ENCODE data around the gene MRPL53. TPM values are rescaled to one million over a fixed set of nuclear protein-coding genes. Genes with fewer than 3 reads are reported as not detected.
A peak's percentile ranks its signal among the peaks of the same experiment; 100 is the strongest.
"Not testable (repeated sequence)": the region's sequence is repeated elsewhere in the genome, so short reads cannot be mapped to it uniquely, and the experiment has no call there.

Gene MRPL53
- total RNA-seq, 1 donor from 2014 or later = 61.5 TPM

DNA sequence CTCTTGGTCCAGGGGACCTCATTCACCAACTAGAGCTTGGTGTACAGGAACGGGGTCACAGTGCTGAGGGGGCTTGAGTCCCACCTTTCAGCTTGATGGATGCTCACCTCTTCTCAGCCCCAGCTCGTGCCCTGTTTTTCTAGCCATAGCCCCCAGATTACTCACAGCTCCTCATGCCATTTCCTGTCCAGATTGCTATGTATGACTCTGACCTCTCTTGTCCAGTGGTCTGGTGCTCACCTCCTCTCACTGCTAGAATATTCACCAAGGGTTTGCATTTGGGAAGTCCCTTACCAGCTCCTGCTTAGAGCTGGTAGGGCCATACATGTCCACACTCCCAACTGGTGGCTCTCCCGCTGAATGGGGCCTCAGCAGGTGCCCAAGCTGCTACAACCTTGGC is 21.1 kb upstream of the MRPL53 start:
- Mint-ChIP-seq H3K27me3 (ENCODE audit: unreplicated experiment) (peaks cover 16% of the 10 kb centered on the region), H3K9me3 (ENCODE audit: unreplicated experiment) (no peaks in the 10 kb centered on the region), H3K4me1 (ENCODE audit: unreplicated experiment) (peaks cover 13% of the 10 kb centered on the region), H3K36me3 (ENCODE audit: unreplicated experiment) (peaks cover 38% of the 10 kb centered on the region), H3K4me3 (ENCODE audit: unreplicated experiment) (no peak overlapping the region), H3K27ac (ENCODE audit: unreplicated experiment) (no peak overlapping the region)
- no peak for DNase-seq (ENCODE audit: extremely low spot score, unreplicated experiment)
- TF ChIP-seq, protein P1, sequence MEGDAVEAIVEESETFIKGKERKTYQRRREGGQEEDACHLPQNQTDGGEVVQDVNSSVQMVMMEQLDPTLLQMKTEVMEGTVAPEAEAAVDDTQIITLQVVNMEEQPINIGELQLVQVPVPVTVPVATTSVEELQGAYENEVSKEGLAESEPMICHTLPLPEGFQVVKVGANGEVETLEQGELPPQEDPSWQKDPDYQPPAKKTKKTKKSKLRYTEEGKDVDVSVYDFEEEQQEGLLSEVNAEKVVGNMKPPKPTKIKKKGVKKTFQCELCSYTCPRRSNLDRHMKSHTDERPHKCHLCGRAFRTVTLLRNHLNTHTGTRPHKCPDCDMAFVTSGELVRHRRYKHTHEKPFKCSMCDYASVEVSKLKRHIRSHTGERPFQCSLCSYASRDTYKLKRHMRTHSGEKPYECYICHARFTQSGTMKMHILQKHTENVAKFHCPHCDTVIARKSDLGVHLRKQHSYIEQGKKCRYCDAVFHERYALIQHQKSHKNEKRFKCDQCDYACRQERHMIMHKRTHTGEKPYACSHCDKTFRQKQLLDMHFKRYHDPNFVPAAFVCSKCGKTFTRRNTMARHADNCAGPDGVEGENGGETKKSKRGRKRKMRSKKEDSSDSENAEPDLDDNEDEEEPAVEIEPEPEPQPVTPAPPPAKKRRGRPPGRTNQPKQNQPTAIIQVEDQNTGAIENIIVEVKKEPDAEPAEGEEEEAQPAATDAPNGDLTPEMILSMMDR (IDR thresholded peaks at IDR 0.05) = no peak

DNA sequence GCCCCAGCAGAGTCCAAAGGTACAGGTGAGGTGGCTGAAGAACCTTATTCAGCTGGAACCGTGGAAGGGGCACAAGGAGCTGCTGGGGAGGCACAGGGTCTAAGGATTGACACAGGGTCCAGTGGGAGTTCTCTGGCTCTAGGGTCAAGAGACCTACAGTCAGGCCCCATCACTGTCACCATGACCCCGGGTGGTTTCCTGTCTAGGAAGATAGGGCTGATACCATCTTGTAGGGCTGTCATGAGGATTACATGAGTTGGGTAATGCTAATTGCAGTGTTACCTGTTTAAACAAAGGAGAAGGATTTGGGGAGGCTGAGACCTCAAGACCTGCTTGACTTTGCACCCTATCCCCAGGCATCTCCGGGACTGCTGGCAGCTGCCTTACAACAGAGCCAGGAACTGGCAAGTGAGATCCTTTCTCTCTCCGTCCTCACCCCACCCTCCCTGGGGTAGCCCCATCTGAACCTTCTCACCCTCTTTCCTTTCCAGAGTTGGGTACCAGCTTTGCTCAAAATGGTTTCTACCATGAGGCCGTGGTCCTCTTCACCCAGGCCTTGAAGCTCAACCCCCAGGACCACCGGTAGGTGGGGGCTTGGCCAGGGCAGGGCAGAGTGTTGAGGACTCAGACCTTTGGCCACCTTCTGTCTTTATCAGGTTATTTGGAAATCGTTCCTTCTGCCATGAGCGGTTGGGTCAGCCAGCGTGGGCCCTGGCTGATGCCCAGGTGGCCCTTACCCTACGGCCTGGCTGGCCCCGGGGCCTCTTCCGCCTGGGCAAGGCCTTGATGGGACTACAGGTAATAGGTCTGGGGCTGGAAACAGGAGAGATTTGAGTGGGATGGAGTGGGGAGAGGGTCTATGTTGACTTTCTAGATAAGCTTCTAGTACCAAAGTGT is 19.4 kb upstream of the MRPL53 start:
- Mint-ChIP-seq H3K4me3 (ENCODE audit: unreplicated experiment) (no peak overlapping the region), H3K4me1 (ENCODE audit: unreplicated experiment) (no peaks in the 10 kb centered on the region), H3K9me3 (ENCODE audit: unreplicated experiment) (no peaks in the 10 kb centered on the region), H3K27me3 (ENCODE audit: unreplicated experiment) (peaks cover under 1% of the 10 kb centered on the region), H3K36me3 (ENCODE audit: unreplicated experiment) (peaks cover 36% of the 10 kb centered on the region), H3K27ac (ENCODE audit: unreplicated experiment) (no peak overlapping the region)
- TF ChIP-seq, protein P1 (IDR thresholded peaks at IDR 0.05) = no peak
- no peak for DNase-seq (ENCODE audit: extremely low spot score, unreplicated experiment)

DNA sequence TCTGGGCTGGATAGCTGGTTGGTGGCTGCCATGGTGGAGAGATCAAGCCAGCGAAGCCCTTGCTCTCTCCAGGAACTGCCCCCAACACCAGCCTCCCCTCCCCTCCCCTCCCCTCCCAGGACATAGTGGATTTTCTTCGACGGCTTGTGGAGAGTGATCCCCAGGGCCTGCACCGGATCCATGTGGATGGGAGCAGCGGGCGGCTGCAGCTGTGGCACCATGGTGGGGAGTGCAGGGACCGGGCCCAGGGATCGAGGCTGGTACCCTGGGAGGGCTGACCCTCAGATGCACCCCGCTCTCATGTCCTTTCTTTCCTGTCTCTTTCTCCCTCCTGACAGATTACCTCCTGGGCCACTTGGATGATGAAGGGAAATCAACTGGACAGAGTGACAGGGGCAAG is 17.4 kb upstream of the MRPL53 start:
- Mint-ChIP-seq H3K4me3 (ENCODE audit: unreplicated experiment) (no peak overlapping the region), H3K9me3 (ENCODE audit: unreplicated experiment) (no peaks in the 10 kb centered on the region), H3K27me3 (ENCODE audit: unreplicated experiment) (no peaks in the 10 kb centered on the region), H3K27ac (ENCODE audit: unreplicated experiment) (no peak overlapping the region), H3K4me1 (ENCODE audit: unreplicated experiment) (no peaks in the 10 kb centered on the region), H3K36me3 (ENCODE audit: unreplicated experiment) (peaks cover 37% of the 10 kb centered on the region)
- TF ChIP-seq, protein P1 (IDR thresholded peaks at IDR 0.05) = no peak
- DNase-seq (ENCODE audit: extremely low spot score, unreplicated experiment) = no peak

DNA sequence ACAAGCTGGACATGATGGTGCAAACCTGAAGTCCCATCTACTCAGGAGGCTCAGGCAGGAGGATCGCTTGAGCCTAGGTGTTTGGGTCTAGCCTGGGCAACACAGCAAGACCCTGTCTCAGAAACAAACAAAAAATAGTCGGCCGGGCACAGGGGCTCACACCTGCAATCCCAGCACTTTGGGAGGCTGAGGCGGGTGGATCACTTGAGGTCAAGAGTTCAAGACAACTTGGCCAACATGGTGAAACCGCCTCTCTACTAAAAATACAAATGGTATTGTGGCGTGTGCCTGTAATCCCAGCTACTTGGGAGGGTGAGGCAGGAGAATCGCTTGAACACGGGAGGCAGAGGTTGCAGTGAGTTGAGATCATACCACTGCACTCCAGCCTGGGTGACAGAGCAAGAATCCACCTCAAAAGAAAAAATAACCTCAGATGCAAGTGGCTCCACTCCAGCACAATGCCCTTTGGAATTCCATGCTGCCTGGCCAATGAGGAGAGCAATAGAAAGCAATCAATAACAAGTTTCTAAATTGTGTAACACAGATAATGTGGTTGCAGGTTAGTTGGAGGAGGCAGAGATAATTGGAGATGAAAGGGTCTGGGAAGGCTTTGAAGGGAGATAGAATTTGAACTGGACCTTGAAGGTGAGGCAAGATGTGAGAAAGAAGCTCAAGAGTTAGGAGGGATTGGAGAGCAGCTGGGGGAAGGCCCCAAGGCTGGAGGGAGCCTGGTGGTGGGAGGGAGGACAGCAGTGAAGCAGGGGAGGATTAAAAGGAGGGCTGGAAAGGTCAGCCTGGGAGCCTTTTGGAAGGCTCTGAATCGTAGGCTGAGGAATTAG is 16.4 kb upstream of the MRPL53 start:
- TF ChIP-seq, protein P1 (IDR thresholded peaks at IDR 0.05) = no peak
- Mint-ChIP-seq H3K36me3 (ENCODE audit: unreplicated experiment) (peaks cover 33% of the 10 kb centered on the region), H3K4me3 (ENCODE audit: unreplicated experiment) (no peak overlapping the region), H3K27me3 (ENCODE audit: unreplicated experiment) (no peaks in the 10 kb centered on the region), H3K27ac (ENCODE audit: unreplicated experiment) (no peak overlapping the region), H3K4me1 (ENCODE audit: unreplicated experiment) (peaks cover 4% of the 10 kb centered on the region), H3K9me3 (ENCODE audit: unreplicated experiment) (no peaks in the 10 kb centered on the region)
- no peak for DNase-seq (ENCODE audit: extremely low spot score, unreplicated experiment)

DNA sequence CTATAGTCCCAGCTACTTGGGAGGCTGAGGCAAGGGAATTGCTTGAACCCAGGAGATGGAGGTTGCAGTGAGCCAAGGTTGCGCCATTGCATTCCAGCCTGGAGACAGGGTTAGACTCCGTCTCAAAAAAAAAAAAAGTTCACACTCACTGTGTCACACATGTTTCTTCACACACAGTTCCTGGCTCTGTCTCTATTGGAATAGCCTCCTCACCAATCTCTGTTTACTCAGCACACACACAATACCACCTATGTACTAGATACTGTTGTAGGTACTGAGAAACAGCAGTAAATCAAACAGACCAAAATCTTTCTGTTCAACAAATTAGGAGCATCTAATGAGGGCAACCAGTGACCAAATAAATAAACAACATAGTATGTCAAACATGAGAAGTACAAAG is 13.7 kb upstream of the MRPL53 start:
- Mint-ChIP-seq H3K27me3 (ENCODE audit: unreplicated experiment) (no peaks in the 10 kb centered on the region), H3K27ac (ENCODE audit: unreplicated experiment) (no peak overlapping the region), H3K4me3 (ENCODE audit: unreplicated experiment) (no peak overlapping the region), H3K4me1 (ENCODE audit: unreplicated experiment) (peaks cover 17% of the 10 kb centered on the region), H3K9me3 (ENCODE audit: unreplicated experiment) (no peaks in the 10 kb centered on the region), H3K36me3 (ENCODE audit: unreplicated experiment) (peaks cover 14% of the 10 kb centered on the region)
- TF ChIP-seq, protein P1 (IDR thresholded peaks at IDR 0.05) = no peak
- no peak for DNase-seq (ENCODE audit: extremely low spot score, unreplicated experiment)

DNA sequence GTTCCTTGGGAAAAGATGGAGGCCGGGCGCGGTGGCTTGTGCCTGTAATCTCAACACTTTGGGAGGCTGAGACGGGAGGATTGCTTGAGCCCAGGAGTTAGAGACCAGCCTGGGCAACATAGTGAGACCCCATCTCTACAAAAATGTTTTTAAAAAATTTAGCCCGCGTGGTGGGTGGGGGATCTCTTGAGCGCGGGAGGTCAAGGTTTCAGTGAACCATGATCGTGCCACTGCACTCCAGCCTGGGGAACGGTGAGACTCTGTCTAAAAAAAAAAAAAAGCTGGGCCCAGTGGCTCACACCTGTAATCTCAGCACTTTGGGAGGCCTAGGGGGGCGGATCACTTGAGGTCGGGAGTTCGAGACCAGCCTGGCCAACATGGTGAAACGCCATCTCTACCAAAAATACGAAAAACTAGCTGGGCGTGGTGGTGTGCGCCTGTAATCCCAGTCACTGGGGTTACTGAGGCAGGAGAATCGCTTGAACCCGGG is 11.2 kb upstream of the MRPL53 start:
- not testable (repeated sequence) for H3K27me3 Mint-ChIP-seq (ENCODE audit: unreplicated experiment); H3K9me3 Mint-ChIP-seq (ENCODE audit: unreplicated experiment); DNase-seq (ENCODE audit: extremely low spot score, unreplicated experiment)
- peaks cover 16% of the 10 kb centered on the region for H3K36me3 Mint-ChIP-seq (ENCODE audit: unreplicated experiment)
- H3K4me3 Mint-ChIP-seq (ENCODE audit: unreplicated experiment) = peak overlapping the region; percentile 99
- peaks cover 30% of the 10 kb centered on the region for H3K4me1 Mint-ChIP-seq (ENCODE audit: unreplicated experiment)
- H3K27ac Mint-ChIP-seq (ENCODE audit: unreplicated experiment) = peak overlapping the region; percentile 99

Data from osteocyte (in vitro differentiated cells).